ENCODE data around the gene CMIP.

The CMIP gene

DNA sequence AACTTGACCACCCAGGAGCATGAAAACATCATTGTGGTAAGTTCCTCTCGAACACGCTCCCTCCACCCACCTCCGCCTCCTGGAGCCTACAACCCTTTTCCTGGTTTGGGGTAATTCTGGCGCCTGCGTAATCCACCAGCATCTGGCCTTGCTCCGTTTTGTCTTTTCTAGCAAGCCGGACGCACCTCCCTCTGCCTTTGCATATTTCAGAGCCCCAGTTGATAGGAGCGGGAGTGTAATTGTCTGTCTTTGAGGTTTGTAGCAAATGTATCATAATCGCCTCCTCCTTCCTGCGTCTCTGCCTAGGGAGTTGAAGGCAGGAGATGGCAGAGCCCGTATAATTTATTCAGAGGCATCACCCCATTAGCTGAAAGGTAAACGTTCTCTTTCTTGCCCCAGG is 213.2 kb downstream of the CMIP start:
- TF ChIP-seq, protein P1, sequence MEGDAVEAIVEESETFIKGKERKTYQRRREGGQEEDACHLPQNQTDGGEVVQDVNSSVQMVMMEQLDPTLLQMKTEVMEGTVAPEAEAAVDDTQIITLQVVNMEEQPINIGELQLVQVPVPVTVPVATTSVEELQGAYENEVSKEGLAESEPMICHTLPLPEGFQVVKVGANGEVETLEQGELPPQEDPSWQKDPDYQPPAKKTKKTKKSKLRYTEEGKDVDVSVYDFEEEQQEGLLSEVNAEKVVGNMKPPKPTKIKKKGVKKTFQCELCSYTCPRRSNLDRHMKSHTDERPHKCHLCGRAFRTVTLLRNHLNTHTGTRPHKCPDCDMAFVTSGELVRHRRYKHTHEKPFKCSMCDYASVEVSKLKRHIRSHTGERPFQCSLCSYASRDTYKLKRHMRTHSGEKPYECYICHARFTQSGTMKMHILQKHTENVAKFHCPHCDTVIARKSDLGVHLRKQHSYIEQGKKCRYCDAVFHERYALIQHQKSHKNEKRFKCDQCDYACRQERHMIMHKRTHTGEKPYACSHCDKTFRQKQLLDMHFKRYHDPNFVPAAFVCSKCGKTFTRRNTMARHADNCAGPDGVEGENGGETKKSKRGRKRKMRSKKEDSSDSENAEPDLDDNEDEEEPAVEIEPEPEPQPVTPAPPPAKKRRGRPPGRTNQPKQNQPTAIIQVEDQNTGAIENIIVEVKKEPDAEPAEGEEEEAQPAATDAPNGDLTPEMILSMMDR (IDR thresholded peaks at IDR 0.05; ENCODE audit: low read depth, low read length, missing control alignments), result no peak
- no peak for DNase-seq (ENCODE audit: low read depth)
- H3K4me3 ChIP-seq (ENCODE audit: low read depth, low read length), result no peak overlapping the region

DNA sequence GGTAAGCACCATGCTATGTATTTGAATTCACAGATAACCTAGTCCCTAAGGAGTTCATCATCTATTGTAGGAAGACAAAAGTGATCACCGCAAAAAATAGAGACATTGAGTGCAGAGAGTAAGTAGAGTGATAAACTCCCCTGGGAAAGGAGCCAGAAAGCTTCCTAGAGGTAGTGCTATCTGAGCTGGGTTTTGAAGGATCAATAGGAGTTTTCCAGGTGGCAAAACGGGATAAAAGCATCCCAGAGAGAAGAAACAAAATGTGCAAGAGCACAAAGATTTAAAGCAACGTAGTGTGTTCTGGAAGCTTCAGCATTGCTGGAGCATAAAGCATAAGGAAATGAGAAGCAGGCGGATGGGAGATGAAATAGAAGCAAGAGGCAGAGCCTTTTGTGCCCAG is 213.8 kb downstream of the CMIP start:
- no peak for DNase-seq (ENCODE audit: low read depth)
- TF ChIP-seq, protein P1 (IDR thresholded peaks at IDR 0.05; ENCODE audit: low read depth, low read length, missing control alignments), result no peak
- no peak overlapping the region for H3K4me3 ChIP-seq (ENCODE audit: low read depth, low read length)

DNA sequence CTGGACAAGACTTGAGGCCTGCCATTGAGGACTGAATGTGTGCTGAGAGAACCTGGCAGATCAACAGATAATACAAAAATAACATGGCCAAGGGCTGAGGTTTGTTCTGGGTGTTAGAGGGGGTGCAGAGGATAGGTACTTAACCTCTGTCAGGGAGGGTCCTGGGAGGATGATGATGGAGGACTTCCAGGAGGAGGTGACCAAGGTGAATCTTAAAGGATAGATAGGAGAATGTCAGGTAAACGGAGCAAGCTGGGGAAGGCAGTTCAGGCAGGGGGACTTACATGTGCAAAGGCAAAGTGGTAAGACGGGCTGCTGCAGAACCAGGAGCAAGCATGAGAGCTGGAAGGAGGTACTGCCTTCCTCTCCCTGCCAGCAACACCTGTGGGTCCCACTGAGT is 214.6 kb downstream of the CMIP start:
- DNase-seq (ENCODE audit: low read depth), result no peak
- H3K4me3 ChIP-seq (ENCODE audit: low read depth, low read length), result no peak overlapping the region
- TF ChIP-seq, protein P1 (IDR thresholded peaks at IDR 0.05; ENCODE audit: low read depth, low read length, missing control alignments), result no peak

DNA sequence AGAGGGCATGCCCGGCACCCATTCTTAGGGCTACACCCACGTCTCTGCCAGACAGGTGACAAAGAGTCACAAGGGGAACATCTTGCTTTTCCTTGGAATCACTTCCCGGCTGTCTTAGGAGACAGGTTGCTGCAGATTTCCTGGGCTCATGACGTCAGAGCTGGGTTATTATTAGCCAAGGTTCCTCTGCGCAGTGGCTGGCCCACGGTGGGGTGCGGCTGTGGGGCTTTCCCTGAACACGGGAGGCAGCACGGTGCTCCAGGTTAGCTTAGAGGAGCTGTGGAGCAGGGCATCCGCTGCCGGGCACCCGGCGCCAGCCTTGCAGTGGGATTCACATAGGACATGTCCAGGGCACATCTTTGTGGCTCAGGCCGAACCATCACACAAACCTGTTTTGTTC is 216.5 kb downstream of the CMIP start:
- DNase-seq (ENCODE audit: low read depth), result no peak
- H3K4me3 ChIP-seq (ENCODE audit: low read depth, low read length), result no peak overlapping the region
- TF ChIP-seq, protein P1 (IDR thresholded peaks at IDR 0.05; ENCODE audit: low read depth, low read length, missing control alignments), result no peak

DNA sequence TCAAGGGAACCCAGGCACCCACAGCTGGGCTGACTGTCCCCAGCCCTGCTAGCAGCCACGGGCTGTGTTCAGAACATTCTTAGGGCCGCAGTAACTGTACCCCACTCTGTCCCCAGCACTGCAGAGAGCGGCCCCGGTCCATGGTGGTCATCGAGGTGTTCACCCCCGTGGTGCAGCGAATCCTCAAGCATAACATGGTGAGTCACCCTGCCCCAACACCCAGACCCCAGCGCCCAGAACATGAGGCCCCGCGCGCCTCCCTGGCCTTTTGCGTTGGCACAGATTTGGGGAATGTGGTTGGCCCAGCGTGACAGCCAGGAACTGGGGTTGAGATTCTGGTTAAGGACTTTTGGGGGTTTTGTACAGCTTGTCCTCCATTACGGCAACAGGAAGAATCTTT is 219.5 kb downstream of the CMIP start:
- TF ChIP-seq, protein P1 (IDR thresholded peaks at IDR 0.05; ENCODE audit: low read depth, low read length, missing control alignments), result no peak
- no peak overlapping the region for H3K4me3 ChIP-seq (ENCODE audit: low read depth, low read length)
- no peak for DNase-seq (ENCODE audit: low read depth)

DNA sequence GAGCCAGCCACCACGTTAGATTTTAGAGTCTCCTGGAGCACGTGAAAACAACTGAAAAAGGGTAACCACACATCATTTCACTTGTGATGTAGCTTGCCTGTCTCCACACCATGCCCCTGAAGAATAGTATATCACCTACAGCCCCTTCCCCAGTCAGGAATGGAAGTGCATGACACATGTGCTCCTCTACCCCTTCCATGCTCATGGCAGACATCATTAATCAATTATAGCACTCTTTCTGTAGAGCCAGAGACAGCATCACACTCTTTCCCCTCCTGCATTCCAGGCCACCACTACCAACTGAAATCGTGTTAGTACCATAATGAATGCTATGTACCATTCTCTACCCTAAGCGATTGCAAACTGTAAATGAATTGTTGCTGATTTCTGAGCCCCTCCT is 221.0 kb downstream of the CMIP start:
- TF ChIP-seq, protein P1 (IDR thresholded peaks at IDR 0.05; ENCODE audit: low read depth, low read length, missing control alignments), result no peak
- no peak overlapping the region for H3K4me3 ChIP-seq (ENCODE audit: low read depth, low read length)
- no peak for DNase-seq (ENCODE audit: low read depth)

DNA sequence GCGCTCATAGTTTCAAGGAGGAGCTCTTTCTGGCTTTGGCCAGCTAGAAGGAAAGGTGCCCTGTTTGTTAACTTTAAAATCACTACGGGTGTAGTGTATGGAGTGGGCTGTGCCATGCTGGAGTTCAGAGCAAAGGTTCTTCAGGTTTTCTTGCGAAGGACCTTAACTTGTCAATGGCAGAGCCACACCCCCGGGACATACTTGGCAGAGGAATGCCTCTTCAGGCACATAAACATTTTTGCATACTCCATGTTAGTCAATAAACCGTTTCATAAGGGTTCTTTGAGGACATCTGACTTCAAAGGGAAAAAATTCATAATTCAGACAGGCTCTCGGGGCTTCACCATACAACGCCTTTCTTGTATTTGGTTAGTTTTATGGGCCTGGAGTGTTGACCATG is 221.5 kb downstream of the CMIP start:
- DNase-seq (ENCODE audit: low read depth), result no peak
- no peak overlapping the region for H3K4me3 ChIP-seq (ENCODE audit: low read depth, low read length)
- TF ChIP-seq, protein P1 (IDR thresholded peaks at IDR 0.05; ENCODE audit: low read depth, low read length, missing control alignments), result no peak

All from GM12864 (cell line).